ENCODE data around the gene SIDT2. TPM values are rescaled to one million over a fixed set of nuclear protein-coding genes. Genes with fewer than 3 reads are reported as not detected.

Gene SIDT2
- 13.1 and 17.3 TPM in 2 replicates for total RNA-seq

DNA sequence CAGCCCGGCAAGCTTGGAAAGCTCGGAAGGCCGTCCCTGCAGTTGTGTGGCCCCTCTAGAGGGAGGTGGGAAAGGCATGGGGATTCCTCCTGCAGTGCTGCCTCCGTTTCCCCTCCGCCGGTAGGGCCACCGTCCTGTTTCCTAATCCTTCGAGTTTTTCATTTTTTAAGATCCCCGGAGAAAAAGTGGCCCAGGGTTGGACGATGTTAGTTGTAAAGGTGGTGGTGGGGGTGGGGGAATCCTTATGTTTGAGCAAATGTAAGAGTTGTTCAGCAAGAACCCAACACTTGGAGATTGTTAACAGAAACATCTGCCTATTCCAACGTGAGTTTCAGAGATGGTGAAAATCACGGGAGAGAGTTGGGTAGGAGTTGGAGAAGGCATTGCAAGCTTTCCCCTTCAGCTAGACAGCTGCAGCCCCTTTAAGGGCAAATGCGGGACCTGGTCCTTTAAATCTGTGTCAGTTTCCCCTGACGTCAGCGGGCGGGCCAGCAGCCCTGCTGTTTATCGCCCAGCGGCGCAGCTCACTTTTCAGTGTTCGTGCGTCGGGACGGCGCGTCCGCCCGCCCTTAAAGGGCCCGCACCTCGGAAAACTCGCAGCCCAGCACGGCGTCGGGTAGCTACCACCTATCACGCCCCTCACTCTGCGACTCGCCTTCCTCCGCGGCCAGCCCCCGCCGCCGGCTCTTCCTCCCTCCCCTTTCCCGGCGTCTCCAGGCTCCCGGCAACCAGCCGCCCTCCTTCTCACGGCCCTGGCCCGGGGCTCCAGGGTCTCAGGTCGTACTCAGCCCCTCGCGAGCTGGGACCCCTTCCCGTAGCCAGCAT is at the start of gene SIDT2:
TSS of gene SIDT2 (plus strand) at position 534 of the 825 bp plus-strand sequence. CDS start 521 bp downstream, outside the sequence.

DNA sequence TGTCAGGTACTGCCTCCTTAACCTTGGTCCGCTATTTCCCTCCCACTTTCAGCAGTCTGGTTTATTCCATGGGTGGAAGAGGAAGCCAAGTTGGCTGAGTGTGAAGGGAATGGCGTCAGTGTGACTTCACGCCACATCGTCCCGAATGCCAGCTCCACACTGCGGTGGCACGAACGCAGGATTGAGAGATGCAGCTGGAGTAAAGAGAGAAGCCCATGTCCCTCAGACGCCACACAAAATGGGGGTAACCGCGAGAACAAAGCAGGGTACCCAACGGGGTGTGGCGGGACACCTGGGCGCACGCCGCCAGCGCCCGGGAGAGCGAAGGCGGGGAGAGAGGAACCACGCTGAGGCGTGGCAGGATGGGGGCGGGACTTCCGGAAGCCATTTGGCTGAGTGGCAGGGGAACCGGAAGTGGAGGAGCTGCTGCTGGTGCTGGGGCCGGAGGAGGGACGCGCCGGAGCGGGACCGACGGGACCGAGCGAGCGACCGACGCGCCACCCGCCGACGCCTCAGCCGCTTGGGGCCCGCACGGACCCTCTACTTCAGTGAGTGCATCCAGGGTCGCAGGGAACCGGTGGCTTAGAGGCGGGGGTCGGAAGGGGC is 34.6 kb upstream of the SIDT2 start, which contains the start of gene PAFAH1B2:
TSS of gene PAFAH1B2 (plus strand) at position 417 of the 606 bp plus-strand sequence. CDS start 8,161 bp downstream, outside the sequence.

DNA sequence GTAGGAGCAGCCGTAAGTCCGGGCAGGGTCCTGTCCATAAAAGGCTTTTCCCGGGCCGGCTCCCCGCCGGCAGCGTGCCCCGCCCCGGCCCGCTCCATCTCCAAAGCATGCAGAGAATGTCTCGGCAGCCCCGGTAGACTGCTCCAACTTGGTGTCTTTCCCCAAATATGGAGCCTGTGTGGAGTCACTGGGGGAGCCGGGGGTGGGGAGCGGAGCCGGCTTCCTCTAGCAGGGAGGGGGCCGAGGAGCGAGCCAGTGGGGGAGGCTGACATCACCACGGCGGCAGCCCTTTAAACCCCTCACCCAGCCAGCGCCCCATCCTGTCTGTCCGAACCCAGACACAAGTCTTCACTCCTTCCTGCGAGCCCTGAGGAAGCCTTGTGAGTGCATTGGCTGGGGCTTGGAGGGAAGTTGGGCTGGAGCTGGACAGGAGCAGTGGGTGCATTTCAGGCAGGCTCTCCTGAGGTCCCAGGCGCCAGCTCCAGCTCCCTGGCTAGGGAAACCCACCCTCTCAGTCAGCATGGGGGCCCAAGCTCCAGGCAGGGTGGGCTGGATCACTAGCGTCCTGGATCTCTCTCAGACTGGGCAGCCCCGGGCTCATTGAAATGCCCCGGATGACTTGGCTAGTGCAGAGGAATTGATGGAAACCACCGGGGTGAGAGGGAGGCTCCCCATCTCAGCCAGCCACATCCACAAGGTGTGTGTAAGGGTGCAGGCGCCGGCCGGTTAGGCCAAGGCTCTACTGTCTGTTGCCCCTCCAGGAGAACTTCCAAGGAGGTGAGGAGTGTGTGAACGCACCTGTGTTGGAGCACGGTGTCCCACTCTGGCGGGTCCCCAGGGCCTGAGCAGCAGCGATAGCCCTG is 20.7 kb downstream of the SIDT2 start, which contains the start of gene TAGLN:
TSS of gene TAGLN (plus strand) at position 318 of the 863 bp plus-strand sequence. CDS start 3,644 bp downstream, outside the sequence.

DNA sequence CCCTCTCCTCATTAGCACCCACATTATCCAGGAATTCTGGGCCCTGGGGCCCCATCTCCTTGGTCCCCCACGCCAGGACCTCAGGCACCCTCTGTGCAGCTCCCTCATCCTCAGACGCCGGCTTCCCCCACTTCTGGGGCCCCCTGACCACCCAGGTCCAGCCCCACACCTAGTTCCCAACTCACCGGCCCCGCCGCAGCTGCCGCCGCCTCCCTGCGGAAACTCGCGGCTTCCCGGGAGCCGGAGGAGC is 53.2 kb downstream of the SIDT2 start, which contains the start of gene PCSK7:
TSS of gene PCSK7 (minus strand) at position 232 of the 250 bp plus-strand sequence. CDS start 2,229 bp downstream, outside the sequence.

DNA sequence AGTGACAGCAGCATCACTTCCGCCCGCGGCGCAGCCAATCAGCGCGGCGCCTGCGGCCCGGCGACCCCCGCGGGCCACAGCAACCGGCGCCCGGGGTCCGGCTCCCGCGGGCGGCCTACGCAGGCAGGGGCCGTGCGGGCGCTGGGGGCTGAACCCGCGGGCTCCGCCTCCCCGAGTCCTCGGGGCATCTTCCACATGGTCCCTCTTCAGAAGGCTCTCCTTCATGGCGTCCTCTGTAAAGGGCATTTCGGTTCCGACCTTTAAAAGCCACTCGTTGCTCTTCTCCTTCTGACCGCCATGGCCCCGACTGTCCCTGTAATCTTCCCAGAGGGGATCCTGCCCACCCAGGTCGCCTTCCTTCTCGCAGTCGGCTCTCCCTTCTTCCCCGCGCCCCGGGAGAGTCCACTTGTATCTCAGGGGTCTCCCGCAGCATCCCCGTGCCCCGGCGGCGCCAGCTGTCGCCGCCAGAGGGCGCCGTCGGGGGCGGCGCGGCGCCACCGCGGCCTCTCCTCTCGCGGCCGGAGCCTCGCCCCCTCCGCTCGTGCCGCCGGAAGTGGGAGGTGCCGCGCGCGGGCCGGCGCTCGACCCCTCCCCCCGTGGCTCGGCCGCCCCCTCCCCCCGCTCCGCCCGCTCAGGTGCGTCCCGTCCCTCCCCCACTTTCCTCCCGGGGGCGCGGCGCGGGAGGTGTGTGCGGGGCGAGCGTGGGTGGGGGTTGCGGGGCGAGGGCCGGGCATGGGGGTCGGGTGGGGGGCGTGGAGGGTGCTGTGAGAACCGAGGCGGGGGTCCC is 53.7 kb downstream of the SIDT2 start, which contains the start of gene RNF214:
TSS of gene RNF214 (plus strand) at position 580 of the 787 bp plus-strand sequence. CDS start 1,602 bp downstream, outside the sequence.

Other genes starting within 250 kb of the SIDT2 start
- gene SIK3, start 80.3 kb upstream of the SIDT2 start, total RNA-seq: 13.9 and 16.7 TPM in 2 replicates
- 174 and 201 TPM in 2 replicates for gene PAFAH1B2, start 34.5 kb upstream of the SIDT2 start, total RNA-seq
- gene TAGLN, start 20.6 kb downstream of the SIDT2 start, total RNA-seq: 23.5 and 49.6 TPM in 2 replicates
- gene PCSK7, start 53.3 kb downstream of the SIDT2 start, total RNA-seq: 45.1 and 50.2 TPM in 2 replicates
- gene RNF214, start 53.9 kb downstream of the SIDT2 start, total RNA-seq: 14.2 and 14.4 TPM in 2 replicates
- 3.7 and 4.6 TPM in 2 replicates for gene BACE1-AS, start 112.6 kb downstream of the SIDT2 start, total RNA-seq
- 16.3 and 16.5 TPM in 2 replicates for gene BACE1, start 137.5 kb downstream of the SIDT2 start, total RNA-seq
- 30.1 and 36.5 TPM in 2 replicates for gene CEP164, start 149.1 kb downstream of the SIDT2 start, total RNA-seq